Calu3 (cell line): ENCODE measurements around the gene SEMA3B. TPM values are rescaled to one million over a fixed set of nuclear protein-coding genes. Genes with fewer than 3 reads are reported as not detected.
A peak's percentile ranks its signal among the peaks of the same experiment; 100 is the strongest.
"Not testable (repeated sequence)": the region's sequence is repeated elsewhere in the genome, so short reads cannot be mapped to it uniquely, and the experiment has no call there.

Source experiments
- BruUV-seq: library from RNA; stranded (reverse); fragments of 400-500 nt; replicated peaks from 2 replicates; lab custom pipeline; 2021; lab: Mats Ljungman, UMichigan
- CTCF ChIA-PET: fragments of 300-600 bp; sonication (Branson Sonifier 250); formaldehyde crosslinking; loops from one replicate; lab custom pipeline; 2022; ENCODE audit warnings: antibody characterized with exemption; lab: Charles Lee
- DNase-seq: peaks from one replicate; pipeline ENCODE4 v3.0.0; 2022
- H3K27ac Mint-ChIP-seq: one replicate; pipeline ENCODE4 v1.8.0; 2022; ENCODE audit warnings: mixed read lengths; ENCODE audit not compliant: unreplicated experiment
- H3K27me3 Mint-ChIP-seq: one replicate; pipeline ENCODE4 v1.8.0; 2022; ENCODE audit warnings: mixed read lengths; ENCODE audit not compliant: unreplicated experiment
- H3K36me3 Mint-ChIP-seq: one replicate; pipeline ENCODE4 v1.8.0; 2022; ENCODE audit warnings: mild to moderate bottlenecking, moderate library complexity, mixed read lengths; ENCODE audit not compliant: insufficient read depth, unreplicated experiment
- H3K4me1 Mint-ChIP-seq: one replicate; pipeline ENCODE4 v1.8.0; 2022; ENCODE audit warnings: mild to moderate bottlenecking, low read depth, mixed read lengths; ENCODE audit not compliant: unreplicated experiment
- H3K4me3 Mint-ChIP-seq: one replicate; pipeline ENCODE4 v1.8.0; 2022; ENCODE audit warnings: mild to moderate bottlenecking, low read depth, moderate library complexity, mixed read lengths; ENCODE audit not compliant: unreplicated experiment
- H3K9me3 Mint-ChIP-seq: one replicate; pipeline ENCODE4 v1.8.0; 2022; ENCODE audit warnings: low read depth, mixed read lengths; ENCODE audit not compliant: unreplicated experiment
- intact Hi-C: fragments of 100-400 bp; cut with micrococcal nuclease; formaldehyde crosslinking; loops from one replicate; pipeline ENCODE4 v1.10.0; 2022; ENCODE audit not compliant: unreplicated experiment
- total RNA-seq: library from RNA; stranded (reverse); gene quantifications from 2 replicates; pipeline ENCODE4 v1.2.3, GENCODE V29; 2022
- TF ChIP-seq, protein P1 (sequence below): fragments of 200-600 bp; IDR thresholded peaks from one replicate; pipeline ENCODE4 v1.8.0; 2022; ENCODE audit warnings: antibody characterized with exemption; ENCODE audit not compliant: unreplicated experiment

The SEMA3B gene
- total RNA-seq, 1 experiment from 2014 or later: 20.3 TPM

- intact Hi-C loops: no loop called here
- no peak for DNase-seq
- no TSS peak for BruUV-seq
- CTCF ChIA-PET: interaction anchor here (0.6 to 1.2 kb wide), 11 partner anchors 10 to 222 kb away, joined by 3 to 14 read pairs (median 5); partner anchors contain the start of genes GNAI2, HYAL3, NAA80 and SEMA3B
- Mint-ChIP-seq H3K4me1 (peaks cover 9% of the 10 kb centered on the region), H3K27ac (peak overlapping the region; percentile 77), H3K27me3 (no peaks in the 10 kb centered on the region), H3K36me3 (peaks cover 48% of the 10 kb centered on the region), H3K4me3 (peak overlapping the region; percentile 54), H3K9me3 (no peaks in the 10 kb centered on the region)
- TF ChIP-seq, protein P1, sequence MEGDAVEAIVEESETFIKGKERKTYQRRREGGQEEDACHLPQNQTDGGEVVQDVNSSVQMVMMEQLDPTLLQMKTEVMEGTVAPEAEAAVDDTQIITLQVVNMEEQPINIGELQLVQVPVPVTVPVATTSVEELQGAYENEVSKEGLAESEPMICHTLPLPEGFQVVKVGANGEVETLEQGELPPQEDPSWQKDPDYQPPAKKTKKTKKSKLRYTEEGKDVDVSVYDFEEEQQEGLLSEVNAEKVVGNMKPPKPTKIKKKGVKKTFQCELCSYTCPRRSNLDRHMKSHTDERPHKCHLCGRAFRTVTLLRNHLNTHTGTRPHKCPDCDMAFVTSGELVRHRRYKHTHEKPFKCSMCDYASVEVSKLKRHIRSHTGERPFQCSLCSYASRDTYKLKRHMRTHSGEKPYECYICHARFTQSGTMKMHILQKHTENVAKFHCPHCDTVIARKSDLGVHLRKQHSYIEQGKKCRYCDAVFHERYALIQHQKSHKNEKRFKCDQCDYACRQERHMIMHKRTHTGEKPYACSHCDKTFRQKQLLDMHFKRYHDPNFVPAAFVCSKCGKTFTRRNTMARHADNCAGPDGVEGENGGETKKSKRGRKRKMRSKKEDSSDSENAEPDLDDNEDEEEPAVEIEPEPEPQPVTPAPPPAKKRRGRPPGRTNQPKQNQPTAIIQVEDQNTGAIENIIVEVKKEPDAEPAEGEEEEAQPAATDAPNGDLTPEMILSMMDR: no peak
These were observed 9.4 kb upstream of the SEMA3B start for GRCh38 chr3:50259432-50260026.

DNA sequence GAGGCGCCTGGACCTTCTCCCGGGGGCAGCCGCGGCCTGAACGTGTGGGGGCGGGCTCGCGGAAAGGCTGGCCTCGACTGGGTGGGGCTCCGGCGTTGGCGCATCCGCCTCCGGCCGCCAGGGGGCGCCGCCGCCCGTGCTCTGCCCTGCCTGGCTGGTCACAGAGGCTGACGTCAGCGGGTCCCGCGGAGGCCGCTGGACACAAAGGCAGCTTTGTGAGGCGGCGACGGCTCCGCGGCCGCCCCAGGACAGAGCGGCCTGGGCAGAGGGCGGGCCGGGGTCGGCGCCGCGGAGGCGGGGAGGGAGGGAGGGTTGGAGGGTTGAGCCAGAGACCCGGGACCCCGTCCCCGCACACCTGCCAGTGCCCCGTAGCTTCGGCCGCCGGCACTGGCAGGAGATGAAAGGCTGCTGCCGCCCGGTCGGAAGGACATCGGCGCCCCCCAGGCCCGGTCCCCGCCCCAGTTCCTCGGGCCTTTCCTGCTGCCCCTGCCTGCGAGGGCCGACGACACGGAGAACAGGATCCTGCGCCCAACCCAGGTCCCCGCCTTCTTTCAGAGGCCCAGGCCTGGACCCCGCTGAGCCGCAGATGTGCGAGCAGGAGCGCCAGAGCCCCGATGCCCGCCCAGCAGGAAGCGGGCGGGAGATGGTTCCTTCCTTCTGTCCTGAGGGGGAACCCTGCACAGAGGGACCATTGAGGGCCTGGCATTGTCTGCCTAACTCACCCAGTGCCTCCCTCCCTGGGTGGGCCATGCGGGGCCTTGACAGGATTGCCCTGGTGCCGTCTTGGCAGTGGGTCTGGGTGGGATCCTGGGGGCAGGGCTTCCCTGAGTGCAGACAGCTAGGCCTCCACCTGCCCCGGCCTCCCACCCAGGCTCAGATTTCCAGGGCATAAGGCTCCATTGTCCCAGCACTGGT, 8.7 kb upstream of the SEMA3B start:
- Mint-ChIP-seq H3K4me3 (peak overlapping the region; percentile 54), H3K36me3 (peaks cover 45% of the 10 kb centered on the region), H3K9me3 (no peaks in the 10 kb centered on the region), H3K27me3 (no peaks in the 10 kb centered on the region), H3K27ac (peak overlapping the region; percentile 77), H3K4me1 (peaks cover 17% of the 10 kb centered on the region)
- DNase-seq: peak; percentile 96
- TF ChIP-seq, protein P1: peak; percentile 94
- BruUV-seq: TSS peak; percentile 26
- CTCF ChIA-PET: interaction anchor here (0.5 to 1.2 kb wide), 11 partner anchors 9 to 222 kb away, joined by 3 to 14 read pairs (median 5); partner anchors contain the start of genes GNAI2, HYAL3, NAA80 and SEMA3B
- intact Hi-C loops: no loop called here

- intact Hi-C loops: no loop called here
- no TSS peak for BruUV-seq
- Mint-ChIP-seq H3K4me1 (peaks cover 24% of the 10 kb centered on the region), H3K27me3 (no peaks in the 10 kb centered on the region), H3K9me3 (no peaks in the 10 kb centered on the region), H3K27ac (peak overlapping the region; percentile 50), H3K36me3 (peaks cover 49% of the 10 kb centered on the region), H3K4me3 (no peak overlapping the region)
- TF ChIP-seq, protein P1: no peak
- CTCF ChIA-PET: interaction anchor here (0.5 kb wide), 1 partner anchor 178 kb away, joined by 3 read pairs; no protein-coding TSS in a partner anchor
- no peak for DNase-seq
These were observed 8.0 kb upstream of the SEMA3B start for GRCh38 chr3:50260942-50261441.

- Mint-ChIP-seq H3K27ac (peak overlapping the region; percentile 50), H3K4me3 (no peak overlapping the region)
These were observed 7.4 kb upstream of the SEMA3B start for GRCh38 chr3:50261505-50261904.

DNA sequence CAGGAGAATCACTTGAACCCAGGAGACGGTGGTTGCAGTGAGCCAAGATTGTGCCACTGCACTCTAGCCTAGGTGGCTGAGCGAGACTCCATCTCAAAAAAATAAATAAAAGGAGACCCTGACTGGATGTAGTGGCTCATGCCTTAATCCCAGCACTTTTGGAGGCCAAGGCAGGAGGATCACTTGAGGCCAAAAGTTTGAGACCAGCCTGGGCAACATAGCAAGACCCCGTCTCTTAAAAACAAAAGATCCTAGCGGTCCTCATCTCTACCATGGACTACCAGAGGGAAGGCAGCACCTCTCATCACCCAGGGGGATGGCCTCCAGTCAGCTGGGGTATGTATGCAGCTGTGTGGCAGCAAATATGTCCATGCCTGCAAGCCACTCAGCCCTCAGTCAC, 6.7 kb upstream of the SEMA3B start:
- DNase-seq, H3K27me3 Mint-ChIP-seq, H3K9me3 Mint-ChIP-seq, H3K27ac Mint-ChIP-seq, BruUV-seq, intact Hi-C loops, H3K4me3 Mint-ChIP-seq, CTCF ChIA-PET: not testable (repeated sequence)
- Mint-ChIP-seq H3K4me1 (peaks cover 26% of the 10 kb centered on the region), H3K36me3 (peaks cover 43% of the 10 kb centered on the region)

More at GRCh38 chr3:50261505-50261904, 7.4 kb upstream of the SEMA3B start:
- CTCF ChIA-PET: interaction anchor here (0.5 kb wide), 1 partner anchor 178 kb away, joined by 3 read pairs; no protein-coding TSS in a partner anchor
- Mint-ChIP-seq H3K36me3 (peaks cover 47% of the 10 kb centered on the region), H3K9me3 (no peaks in the 10 kb centered on the region), H3K4me1 (peaks cover 26% of the 10 kb centered on the region), H3K27me3 (no peaks in the 10 kb centered on the region)
- BruUV-seq: no TSS peak
- DNase-seq: no peak
- intact Hi-C loops: no loop called here
- TF ChIP-seq, protein P1: no peak
